ENCODE measurements around the gene SPATC1L. TPM values are rescaled to one million over a fixed set of nuclear protein-coding genes. Genes with fewer than 3 reads are reported as not detected.

SPATC1L gene
- total RNA-seq, 4 donors from 2014 or later, result 1.5 to 11.9 (median 3.0) TPM

DNA sequence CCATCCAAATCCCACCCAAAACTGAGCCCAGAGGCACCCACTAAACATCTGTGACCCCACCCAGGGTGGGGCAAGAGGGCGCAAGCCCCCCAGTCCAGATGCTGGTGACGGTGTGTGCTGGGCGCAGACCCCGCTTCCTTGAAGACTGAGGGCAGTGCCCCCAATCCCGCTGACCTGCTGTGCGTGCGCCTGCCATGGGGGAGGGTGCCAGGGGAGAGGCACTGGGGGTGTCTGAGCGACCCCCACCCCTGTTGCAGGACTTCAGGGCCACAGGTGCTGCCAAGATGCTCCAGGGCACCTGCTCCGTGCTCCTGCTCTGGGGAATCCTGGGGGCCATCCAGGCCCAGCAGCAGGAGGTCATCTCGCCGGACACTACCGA, 73.1 kb downstream of the SPATC1L start:
- intact Hi-C loops (cut with DNase I; ENCODE audit: low total_unique reads), result loop anchor here (5.0 kb wide), 1 partner anchor 139 kb away; no protein-coding TSS in a partner anchor
- ATAC-seq (no peak), DNase-seq (peak in 1 of 2 donors; percentile 5)
- peaks cover 0 to 14% of the 10 kb centered on the region in 2 donors for H3K36me3 ChIP-seq
- peaks cover 0 to 7% of the 10 kb centered on the region in 2 donors for H3K4me1 ChIP-seq
- in situ Hi-C loops (cut with MboI; ENCODE audit: low sequenced_read_pairs in 4 of 4), result loop anchor here in 2 of 4 donors (25.0 kb wide), 1 partner anchor 149 kb away; no protein-coding TSS in a partner anchor
- no peak overlapping the region for H3K27ac ChIP-seq
- no peaks in the 10 kb centered on the region for H3K27me3 ChIP-seq
- TF ChIP-seq, protein P1, sequence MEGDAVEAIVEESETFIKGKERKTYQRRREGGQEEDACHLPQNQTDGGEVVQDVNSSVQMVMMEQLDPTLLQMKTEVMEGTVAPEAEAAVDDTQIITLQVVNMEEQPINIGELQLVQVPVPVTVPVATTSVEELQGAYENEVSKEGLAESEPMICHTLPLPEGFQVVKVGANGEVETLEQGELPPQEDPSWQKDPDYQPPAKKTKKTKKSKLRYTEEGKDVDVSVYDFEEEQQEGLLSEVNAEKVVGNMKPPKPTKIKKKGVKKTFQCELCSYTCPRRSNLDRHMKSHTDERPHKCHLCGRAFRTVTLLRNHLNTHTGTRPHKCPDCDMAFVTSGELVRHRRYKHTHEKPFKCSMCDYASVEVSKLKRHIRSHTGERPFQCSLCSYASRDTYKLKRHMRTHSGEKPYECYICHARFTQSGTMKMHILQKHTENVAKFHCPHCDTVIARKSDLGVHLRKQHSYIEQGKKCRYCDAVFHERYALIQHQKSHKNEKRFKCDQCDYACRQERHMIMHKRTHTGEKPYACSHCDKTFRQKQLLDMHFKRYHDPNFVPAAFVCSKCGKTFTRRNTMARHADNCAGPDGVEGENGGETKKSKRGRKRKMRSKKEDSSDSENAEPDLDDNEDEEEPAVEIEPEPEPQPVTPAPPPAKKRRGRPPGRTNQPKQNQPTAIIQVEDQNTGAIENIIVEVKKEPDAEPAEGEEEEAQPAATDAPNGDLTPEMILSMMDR (IDR thresholded peaks at IDR 0.05 in 4 of 5, conservative IDR thresholded peaks at IDR 0.05 in 1 of 5), result no peak
- no peak for TF ChIP-seq POLR2A (IDR thresholded peaks at IDR 0.05)
- no peak overlapping the region for H3K4me3 ChIP-seq
- no peaks in the 10 kb centered on the region for H3K9me3 ChIP-seq

Other genes starting within 250 kb of the SPATC1L start
- gene COL6A1, start 202.7 kb downstream of the SPATC1L start, total RNA-seq, result 10 to 100 TPM; 50.5 to 97.8 (median 73.3) TPM
- gene COL6A2, start 86.3 kb downstream of the SPATC1L start, total RNA-seq, result 100 to 1,000 TPM in 2 of 4 donors, 10 to 100 TPM in 2; 44.0 to 141 (median 88.4) TPM
- gene FTCD, start 28.9 kb downstream of the SPATC1L start, total RNA-seq, result under 1 TPM in 2 of 4 donors, not detected in 2; 0.33 to 0.95 TPM
- 10 to 100 TPM; 26.4 to 47.2 (median 32.7) TPM for gene LSS, start 44.3 kb upstream of the SPATC1L start, total RNA-seq
- 100 to 1,000 TPM in 1 of 4 donors, 10 to 100 TPM in 3; 52.1 to 155 (median 83.2) TPM for gene MCM3AP, start 101.2 kb upstream of the SPATC1L start, total RNA-seq
- 10 to 100 TPM; 11.3 to 27.9 (median 18.7) TPM for gene YBEY, start 101.9 kb upstream of the SPATC1L start, total RNA-seq
- gene C21orf58, start 139.4 kb upstream of the SPATC1L start, total RNA-seq, result 1 to 10 TPM in 1 of 4 donors, under 1 TPM in 3; 0.44 to 1.6 (median 0.74) TPM
- gene PCNT, start 139.7 kb upstream of the SPATC1L start, total RNA-seq, result 100 to 1,000 TPM; 200 to 431 (median 290) TPM

All from gastrocnemius medialis (tissue), 4 donors.